IMR-90 (cell line): ENCODE data around the gene LRRC26. TPM values are rescaled to one million over a fixed set of nuclear protein-coding genes. Genes with fewer than 3 reads are reported as not detected.
"Not testable (repeated sequence)": the region's sequence is repeated elsewhere in the genome, so short reads cannot be mapped to it uniquely, and the experiment has no call there.

Experiments
- ATAC-seq: fragments of 200-7000 bp; cut with Tn5 transposase; 2 replicates; pipeline ENCODE4 v1.9.1; 2020; ENCODE audit warnings: low read depth, mild to moderate bottlenecking, moderate library complexity
- BruUV-seq: library from RNA; stranded (reverse); fragments of 400-500 nt; replicated peaks from 2 replicates; lab custom pipeline; 2021; lab: Mats Ljungman, UMichigan
- CTCF ChIA-PET: fragments of 300-600 bp; formaldehyde crosslinking; extraction: SDS; loops from one replicate; lab custom pipeline; 2021; ENCODE audit warnings: antibody characterized with exemption; lab: Yijun Ruan, JAX
- POLR2A ChIA-PET: fragments of 300-600 bp; sonication (Branson Sonifier 250); formaldehyde crosslinking; loops from one replicate; lab custom pipeline; 2022; ENCODE audit warnings: antibody characterized with exemption; ENCODE audit not compliant: unreplicated experiment; lab: Charles Lee
- DNase-seq: peaks from one replicate; pipeline ENCODE4 v3.0.0; 2013
- H2AFZ ChIP-seq: replicated peaks from 2 replicates; pipeline ENCODE3; 2013; ENCODE audit warnings: low read length, mild to moderate bottlenecking; ENCODE audit not compliant: poor library complexity
- H2AK5ac ChIP-seq: 2 replicates; pipeline ENCODE4 v1.6.1; 2013; ENCODE audit warnings: low read depth, low read length, inconsistent platforms
- H2AK9ac ChIP-seq: replicated peaks from 2 replicates; pipeline ENCODE3; 2013; ENCODE audit warnings: mild to moderate bottlenecking, low read depth, low read length, moderate library complexity; ENCODE audit not compliant: poor library complexity
- H2BK120ac ChIP-seq: 2 replicates; pipeline ENCODE4 v1.6.1; 2013; ENCODE audit warnings: low read depth, low read length, inconsistent platforms
- H2BK15ac ChIP-seq: 3 replicates; pipeline ENCODE4 v1.6.1; 2013; ENCODE audit warnings: low read depth, low read length, inconsistent platforms
- H2BK20ac ChIP-seq: 2 replicates; pipeline ENCODE4 v1.6.1; 2013; ENCODE audit warnings: low read depth, mild to moderate bottlenecking, inconsistent platforms, low read length, moderate library complexity
- H2BK5ac ChIP-seq: 2 replicates; pipeline ENCODE4 v1.6.1; 2013; ENCODE audit warnings: mild to moderate bottlenecking, low read depth, low read length, inconsistent platforms; ENCODE audit not compliant: poor library complexity, severe bottlenecking
- H3K14ac ChIP-seq: replicated peaks from 2 replicates; pipeline ENCODE4 v1.6.1; 2013; ENCODE audit warnings: low read depth, low read length, inconsistent platforms
- H3K18ac ChIP-seq: 2 replicates; pipeline ENCODE4 v1.6.1; 2013; ENCODE audit warnings: low read depth, low read length, control low read depth
- H3K23ac ChIP-seq: 2 replicates; pipeline ENCODE4 v1.6.1; 2013; ENCODE audit warnings: low read depth, low read length, inconsistent platforms
- H3K27ac ChIP-seq: 2 replicates; pipeline ENCODE4 v1.5.1; 2013; ENCODE audit warnings: mild to moderate bottlenecking, control low read depth, low read length; ENCODE audit not compliant: insufficient read depth
- H3K27me3 ChIP-seq: 2 replicates; pipeline ENCODE4 v1.6.1; 2013; ENCODE audit warnings: low read length; ENCODE audit not compliant: control insufficient read depth, insufficient read depth
- H3K36me3 ChIP-seq: 2 replicates; pipeline ENCODE4 v1.6.1; 2013; ENCODE audit warnings: low read length, mixed read lengths; ENCODE audit not compliant: control insufficient read depth, insufficient read depth
- H3K4ac ChIP-seq: 2 replicates; pipeline ENCODE4 v1.6.1; 2013; ENCODE audit warnings: low read depth, low read length, inconsistent platforms
- H3K4me1 ChIP-seq: 2 replicates; pipeline ENCODE4 v1.6.1; 2013; ENCODE audit warnings: low read length, mixed read lengths; ENCODE audit not compliant: control insufficient read depth, insufficient read depth
- H3K4me2 ChIP-seq: 2 replicates; pipeline ENCODE4 v1.6.1; 2013; ENCODE audit warnings: low read depth, mild to moderate bottlenecking, control low read depth, low read length, moderate library complexity
- H3K4me3 ChIP-seq: 2 replicates; pipeline ENCODE4 v1.5.1; 2013; ENCODE audit warnings: low read depth, mild to moderate bottlenecking, control low read depth, low read length, moderate library complexity; ENCODE audit not compliant: insufficient read depth
- H3K56ac ChIP-seq: 2 replicates; pipeline ENCODE4 v1.6.1; 2013; ENCODE audit warnings: low read length, inconsistent platforms; ENCODE audit not compliant: insufficient read depth; ENCODE audit errors: extremely low read depth
- H3K79me1 ChIP-seq, 2 experiments: 2 replicates each; pipeline ENCODE4 v1.6.1; 2013; ENCODE audit warnings: low read length in 2 of 2, inconsistent platforms in 1 of 2, low read depth in 1 of 2
- H3K9ac ChIP-seq: 2 replicates; pipeline ENCODE4 v1.6.1; 2013; ENCODE audit warnings: low read depth, low read length, control low read depth
- H3K9me1 ChIP-seq: 2 replicates; pipeline ENCODE4 v1.6.1; 2013; ENCODE audit warnings: low read length, inconsistent platforms; ENCODE audit not compliant: insufficient read depth
- H3K9me3 ChIP-seq: 2 replicates; pipeline ENCODE4 v1.6.1; 2013; ENCODE audit warnings: low read length; ENCODE audit not compliant: control insufficient read depth, insufficient read depth
- H4K20me1 ChIP-seq: 2 replicates; pipeline ENCODE4 v1.6.1; 2013; ENCODE audit warnings: low read length, inconsistent platforms; ENCODE audit not compliant: insufficient read depth
- H4K5ac ChIP-seq: 2 replicates; pipeline ENCODE4 v1.6.1; 2013; ENCODE audit warnings: mild to moderate bottlenecking, low read depth, low read length, control low read depth
- H4K8ac ChIP-seq, 2 experiments: 2 replicates each; pipeline ENCODE4 v1.6.1; 2013; ENCODE audit warnings: low read depth in 2 of 2, low read length in 2 of 2, control low read depth in 1 of 2, inconsistent platforms in 1 of 2
- H4K91ac ChIP-seq: 2 replicates; pipeline ENCODE4 v1.6.1; 2013; ENCODE audit warnings: low read depth, low read length, inconsistent platforms; ENCODE audit not compliant: insufficient read depth
- BHLHE40 ChIP-seq: fragments of 150-350 bp; IDR thresholded peaks from 2 replicates; pipeline ENCODE4 v1.6.1; 2016; ENCODE audit warnings: mild to moderate bottlenecking, low read depth, low read length
- RCOR1 ChIP-seq: IDR thresholded peaks from 2 replicates; pipeline ENCODE4 v1.6.1; 2012; ENCODE audit warnings: mild to moderate bottlenecking, low read length, improper control_type of control experiment; ENCODE audit not compliant: insufficient replicate concordance
- WGBS, 2 experiments: methylation state at CpG; one replicate each; pipeline versions ENCODE4 v1.1.5 to v1.1.7; 2013; ENCODE audit warnings: missing lambda C conversion rate in 2 of 2; ENCODE audit not compliant: insufficient read length in 1 of 2; ENCODE audit errors: extremely low coverage in 2 of 2; 5-methylcytosine and 5-hydroxymethylcytosine counted together
- dilution Hi-C: fragments of 300-500 bp; cut with HindIII; formaldehyde crosslinking; loops from one replicate; pipeline ENCODE4 v1.14.3; 2018; ENCODE audit warnings: low sequenced_read_pairs; ENCODE audit not compliant: unreplicated experiment
- in situ Hi-C: fragments of 300-500 bp; cut with MboI; formaldehyde crosslinking; loops from 3 replicates; pipeline ENCODE4 v1.14.3; 2019; ENCODE audit warnings: low sequenced_read_pairs, inconsistent platforms, mixed read lengths
- intact Hi-C: fragments of 100-400 bp; cut with micrococcal nuclease; formaldehyde crosslinking; loops from 2 replicates; pipeline ENCODE4 v1.10.0; 2022
- polyA plus RNA-seq, 3 experiments: library from polyadenylated mRNA; depleted of rRNA; stranded (reverse); fragments of >200 nt; gene quantifications; 2 replicates each; pipeline ENCODE4 v1.2.3, GENCODE V29; 2012; ENCODE audit warnings: low replicate concordance in 1 of 3
- total RNA-seq: library from RNA; depleted of rRNA; stranded (reverse); fragments of >200 nt; gene quantifications from 2 replicates; pipeline ENCODE4 v1.2.3, GENCODE V29; 2012
- TF ChIP-seq, protein P1 (sequence below): fragments of 150-350 bp; IDR thresholded peaks from 2 replicates; pipeline ENCODE4 v1.6.1; 2016; ENCODE audit warnings: low read depth, mild to moderate bottlenecking, low read length, moderate library complexity, borderline replicate concordance

LRRC26 gene
- total and polyA plus RNA-seq, 2 of the 4 experiments (the other 2 are of a cell fraction) = not detected

DNA sequence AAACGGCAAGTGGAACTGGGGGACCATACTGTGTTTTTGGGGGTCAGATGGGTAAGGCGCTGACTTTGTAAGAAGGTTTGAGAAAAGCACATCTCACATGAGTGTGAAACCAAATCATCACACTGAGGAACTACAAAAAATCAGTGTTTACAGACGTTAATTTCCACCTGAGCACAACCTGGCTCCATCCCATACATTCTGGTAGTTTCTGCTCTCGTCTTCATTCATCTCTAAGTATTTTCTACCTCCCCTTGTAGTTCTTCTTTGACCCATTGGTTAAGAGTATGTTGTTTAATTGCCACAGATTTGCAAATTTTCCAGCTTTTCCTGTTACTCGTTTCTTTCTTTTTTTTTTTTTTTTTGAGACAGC, 46.4 kb downstream of the LRRC26 start:
- no peak overlapping the region for H2BK120ac ChIP-seq
- no peak overlapping the region for H2AK9ac ChIP-seq
- H3K4me2 ChIP-seq = no peak overlapping the region
- H3K23ac ChIP-seq = no peak overlapping the region
- ChIA-PET CTCF (no interaction called here), POLR2A (interaction anchor here (0.6 kb wide), 1 partner anchor 9 kb away, joined by 3 read pairs; no protein-coding TSS in a partner anchor)
- no peaks in the 10 kb centered on the region for H3K36me3 ChIP-seq
- H3K27me3 ChIP-seq = no peaks in the 10 kb centered on the region
- dilution Hi-C loops = no loop called here
- peaks cover 9 to 29% of the 10 kb centered on the region in 2 experiments for H3K79me1 ChIP-seq
- H2BK5ac ChIP-seq = no peak overlapping the region
- H3K9me1 ChIP-seq = peaks cover 11% of the 10 kb centered on the region
- H3K4ac ChIP-seq = no peak overlapping the region
- DNase-seq = no peak
- TF ChIP-seq RCOR1 = no peak
- no peak for TF ChIP-seq BHLHE40
- TF ChIP-seq, protein P1, sequence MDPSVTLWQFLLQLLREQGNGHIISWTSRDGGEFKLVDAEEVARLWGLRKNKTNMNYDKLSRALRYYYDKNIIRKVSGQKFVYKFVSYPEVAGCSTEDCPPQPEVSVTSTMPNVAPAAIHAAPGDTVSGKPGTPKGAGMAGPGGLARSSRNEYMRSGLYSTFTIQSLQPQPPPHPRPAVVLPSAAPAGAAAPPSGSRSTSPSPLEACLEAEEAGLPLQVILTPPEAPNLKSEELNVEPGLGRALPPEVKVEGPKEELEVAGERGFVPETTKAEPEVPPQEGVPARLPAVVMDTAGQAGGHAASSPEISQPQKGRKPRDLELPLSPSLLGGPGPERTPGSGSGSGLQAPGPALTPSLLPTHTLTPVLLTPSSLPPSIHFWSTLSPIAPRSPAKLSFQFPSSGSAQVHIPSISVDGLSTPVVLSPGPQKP = no peak
- no peak overlapping the region for H3K14ac ChIP-seq
- WGBS, 2 experiments = no CpG with 5 or more reads among the region's 5 CpGs
- H4K20me1 ChIP-seq = peaks cover 7% of the 10 kb centered on the region; the same call in 1 of the 2 replicates
- no peak overlapping the region for H3K9ac ChIP-seq
- ATAC-seq = no peak
- H2AK5ac ChIP-seq = no peak overlapping the region
- no peak overlapping the region for H3K4me3 ChIP-seq
- no peak overlapping the region for H3K18ac ChIP-seq
- intact Hi-C loops = no loop called here
- H3K4me1 ChIP-seq = peaks cover 9% of the 10 kb centered on the region; the same call in 1 of the 2 replicates
- H3K27ac ChIP-seq = no peak overlapping the region
- no peak overlapping the region for H2BK20ac ChIP-seq
- H2BK15ac ChIP-seq = no peak overlapping the region
- H4K91ac ChIP-seq = no peak overlapping the region
- H3K9me3 ChIP-seq = no peaks in the 10 kb centered on the region
- no peak overlapping the region for H2AFZ ChIP-seq
- H4K5ac ChIP-seq = no peak overlapping the region
- no TSS peak for BruUV-seq
- in situ Hi-C loops = loop anchor here (5.0 kb wide), 1 partner anchor 104 kb away; the partner anchor contains the start of genes CYSRT1 and RNF224
- H3K56ac ChIP-seq = no peak overlapping the region
- no peak overlapping the region for H4K8ac ChIP-seq

DNA sequence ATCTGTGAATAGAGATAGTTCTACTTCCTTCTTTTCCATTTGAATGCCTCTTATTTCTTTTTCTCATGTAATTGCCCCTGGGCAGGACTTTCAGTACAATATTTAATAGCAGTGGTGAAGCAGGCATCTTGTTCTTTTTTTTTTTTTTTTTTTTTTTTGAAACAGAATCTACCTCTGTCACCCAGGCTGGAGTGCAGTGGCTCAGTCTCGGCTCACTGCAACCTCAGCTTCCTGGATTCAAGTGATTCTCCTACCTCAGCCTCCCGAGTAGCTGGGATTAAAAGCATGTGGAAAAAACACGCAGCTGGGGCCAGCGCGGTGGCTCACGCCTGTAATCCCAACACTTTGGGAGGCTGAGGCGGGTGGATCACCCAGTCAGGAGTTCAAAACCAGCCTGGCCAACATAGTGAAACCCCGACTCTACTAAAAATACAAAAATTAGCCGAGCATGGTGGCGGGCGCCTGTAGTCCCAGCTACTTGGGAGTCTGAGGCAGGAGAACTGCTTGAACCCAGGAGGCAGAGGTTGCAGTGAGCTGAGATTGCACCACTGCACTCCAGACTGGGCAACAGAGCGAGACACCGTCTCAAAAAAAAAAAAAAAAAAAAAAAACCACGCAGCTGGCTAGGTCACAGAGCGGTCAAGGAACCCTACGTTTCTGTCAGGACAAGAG, 46.9 kb downstream of the LRRC26 start:
- H4K20me1 ChIP-seq, H2AK9ac ChIP-seq, H3K56ac ChIP-seq, BruUV-seq, H3K27me3 ChIP-seq, H3K9me1 ChIP-seq, H4K8ac ChIP-seq, H2BK5ac ChIP-seq, intact Hi-C loops, H2BK20ac ChIP-seq, H3K14ac ChIP-seq, H3K36me3 ChIP-seq, H2BK15ac ChIP-seq, H2AK5ac ChIP-seq, CTCF ChIA-PET, H4K91ac ChIP-seq, H3K9me3 ChIP-seq, ATAC-seq, DNase-seq, dilution Hi-C loops, H3K4me3 ChIP-seq, H3K9ac ChIP-seq, H3K4ac ChIP-seq, H2AFZ ChIP-seq, H4K5ac ChIP-seq, H3K4me2 ChIP-seq, H3K18ac ChIP-seq, H2BK120ac ChIP-seq, H3K4me1 ChIP-seq, H3K23ac ChIP-seq, H3K27ac ChIP-seq: not testable (repeated sequence)
- 83% methylated on average over 6 of the region's 16 CpGs; no CpG with 5 or more reads in 1 of the 2 experiments for WGBS, 2 experiments
- H3K79me1 ChIP-seq = peaks cover 5 to 24% of the 10 kb centered on the region in 2 experiments
- POLR2A ChIA-PET = interaction anchor here (0.6 kb wide), 1 partner anchor 9 kb away, joined by 3 read pairs; no protein-coding TSS in a partner anchor
- in situ Hi-C loops = loop anchor here (5.0 kb wide), 1 partner anchor 104 kb away; the partner anchor contains the start of genes CYSRT1 and RNF224
